HG03139 (cell line): ENCODE results near the gene SMARCE1.
A peak's percentile ranks its signal among the peaks of the same experiment; 100 is the strongest.
"Not testable (repeated sequence)": the region's sequence is repeated elsewhere in the genome, so short reads cannot be mapped to it uniquely, and the experiment has no call there.

ENCODE experiments used
- ATAC-seq: cut with Tn5 transposase; IDR thresholded peaks from one replicate; pipeline ENCODE4 v1.9.1; 2021; ENCODE audit not compliant: unreplicated experiment

Gene SMARCE1

DNA sequence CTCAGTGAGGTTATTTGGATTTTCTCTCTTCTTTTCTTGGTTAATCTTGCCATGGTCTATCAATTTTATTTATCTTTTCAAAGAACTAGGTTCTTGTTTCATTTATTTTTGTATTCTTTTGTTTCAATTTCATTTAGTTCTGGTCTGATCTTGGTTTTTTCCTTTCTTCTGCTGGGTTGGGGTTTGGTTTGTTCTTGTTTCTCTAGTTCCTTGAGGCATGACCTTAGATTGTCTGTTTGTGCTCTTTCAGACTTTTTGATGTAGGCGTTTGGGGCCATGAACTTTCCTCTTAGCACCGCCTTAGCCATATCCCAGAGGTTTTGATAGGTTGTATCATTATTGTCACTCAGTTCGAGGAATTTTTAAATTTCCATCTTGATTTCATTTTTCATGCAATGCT is 61.4 kb downstream of the SMARCE1 start:
- not testable (repeated sequence) for ATAC-seq

- not testable (repeated sequence) for ATAC-seq
Measured at GRCh38 chr17:40584950-40585349, 62.7 kb downstream of the SMARCE1 start.

DNA sequence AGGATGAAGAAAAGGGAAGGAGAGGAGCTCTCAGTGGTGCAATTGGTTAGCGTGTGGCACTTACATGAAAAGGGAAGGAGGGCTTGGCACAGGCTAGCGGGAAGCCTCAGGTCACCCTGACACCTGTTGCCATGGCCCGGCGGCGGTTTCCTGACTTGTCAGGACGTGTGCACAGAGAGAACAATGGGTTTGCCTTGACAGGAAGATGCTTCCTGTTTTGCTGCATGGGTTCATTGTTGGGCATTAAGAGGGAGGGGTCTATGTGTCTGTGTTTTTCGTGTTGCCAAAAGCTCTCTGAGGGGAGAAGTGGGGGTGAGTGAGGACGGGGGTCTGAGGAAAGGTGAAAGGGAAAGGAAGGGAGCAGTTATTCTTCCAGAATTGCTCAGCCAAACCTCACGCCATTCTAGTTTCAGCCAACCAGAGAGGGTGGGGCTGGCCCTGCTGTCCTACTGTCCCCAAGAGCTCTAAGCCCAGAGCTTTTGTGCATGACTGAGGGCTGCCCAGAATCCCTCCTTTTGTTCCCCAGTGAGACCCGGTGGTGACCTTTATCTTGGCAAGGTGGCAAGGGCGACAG is 65.2 kb downstream of the SMARCE1 start:
- peak; percentile 65 for ATAC-seq

- no peak for ATAC-seq
Measured at GRCh38 chr17:40580140-40580539, 67.5 kb downstream of the SMARCE1 start.

GRCh38 chr17:40579471-40579870 is 68.1 kb downstream of the SMARCE1 start:
- ATAC-seq, result no peak

DNA sequence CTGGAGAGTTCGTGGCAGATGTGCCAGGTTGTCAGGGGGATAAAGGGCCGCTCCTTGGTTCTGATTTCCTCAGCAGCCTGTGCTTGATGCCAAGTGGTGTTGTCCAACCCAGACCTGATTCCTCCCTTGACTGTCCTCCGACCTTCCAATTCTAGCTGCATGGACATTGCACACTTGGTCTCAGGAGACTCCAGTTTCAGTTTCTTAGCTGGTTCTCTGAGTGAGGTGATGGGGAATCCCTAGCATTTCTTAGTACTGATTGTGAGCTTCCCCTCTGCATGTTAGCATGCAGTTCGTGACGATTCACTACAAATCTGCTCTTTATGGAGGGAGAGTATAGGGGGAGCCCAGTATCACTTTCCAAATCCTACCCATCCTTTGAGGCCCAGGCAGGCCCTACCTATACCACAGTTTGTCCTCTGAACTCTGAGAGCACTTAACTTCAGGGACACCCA is 70.0 kb downstream of the SMARCE1 start:
- ATAC-seq, result no peak

DNA sequence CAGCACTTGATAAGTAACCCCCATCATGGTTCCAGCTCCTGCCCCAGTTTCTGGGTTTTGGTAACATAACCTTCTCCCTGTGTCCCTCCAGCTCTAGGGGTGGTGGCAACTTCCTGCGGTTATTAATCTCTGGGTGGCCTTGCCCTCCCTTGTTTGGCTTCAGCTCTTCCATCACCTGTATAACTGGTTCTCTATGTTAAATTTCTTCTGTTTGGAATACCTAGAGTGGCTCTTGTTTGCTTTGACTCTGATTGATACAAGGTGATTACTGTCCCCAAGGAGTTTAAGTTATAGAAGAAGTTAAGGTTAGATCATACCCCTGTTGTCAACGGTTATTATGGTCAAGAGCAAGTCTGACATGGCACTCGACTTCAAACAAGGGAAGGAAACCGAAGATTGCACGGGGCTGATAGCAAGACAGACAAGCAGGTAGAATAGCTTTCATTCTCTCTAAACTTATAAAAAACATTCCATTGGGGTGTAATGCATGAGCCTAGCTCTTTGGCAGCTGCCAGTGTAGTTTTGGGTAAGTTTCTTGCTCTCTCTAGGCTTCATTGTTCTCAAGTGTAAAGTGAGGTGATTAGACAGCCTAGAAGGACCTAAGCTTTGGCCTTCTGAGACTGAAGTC is 71.4 kb downstream of the SMARCE1 start:
- ATAC-seq, result no peak
